Heart left ventricle (tissue), 13 donors: ENCODE measurements around the gene KCNJ10.

Source experiments
- CTCF ChIP-seq, 12 donors: fragments of 200-600 bp; sonication (generic) in 4 of 12; IDR thresholded peaks; one replicate each; pipeline versions ENCODE4 v1.5.0 to v1.8.0; 2018 to 2022; ENCODE audit warnings: antibody characterized with exemption in 12 of 12, mild to moderate bottlenecking in 5 of 12
- POLR2A ChIP-seq, 2 donors: fragments of 450-650 bp; IDR thresholded peaks; one replicate each; pipeline ENCODE4 v1.6.1; 2017; ENCODE audit warnings: antibody characterized with exemption in 2 of 2, mild to moderate bottlenecking in 2 of 2, moderate library complexity in 2 of 2
- donor health status: ischemic (EF 13 %, LVEDD 7.1; RV severe dilation, severe dysfunction).
- donor health status: DM: no; HTN: yes; CAD: no.
- donor health status: DM: no; HTN: no; CAD: no.
- donor health status: ischemic (EF 25% LVEDD 6.9; RV normal size, moderate dysfunction).
- donor health status: ischemic (EF 25% LVEDD 5.7; RV mildly dilated, moderate dysfunction).
- donor health status: ischemic (EF 35%, LVEDD 5.7; RV mildly dilated, moderate dysfunction).
- donor health status: nonischemic (EF 11% LVEDD 7.7; RV severe dilation, severe dysfunction).
- donor health status: DM: yes; HTN: yes; CAD: no.
- donor health status: PGD.
- donor health status: ischemic (EF 29% LVEDD 5.4; RV normal size, mild dysfunction).
- donor health status: nonischemic (EF 23%, LVEDD 6.1; RV moderate dilation, normal function).

- TF ChIP-seq CTCF (IDR thresholded peaks at IDR 0.05), result no peak
- TF ChIP-seq POLR2A (IDR thresholded peaks at IDR 0.05), result no peak
Observed at GRCh38 chr1:159952932-159953331, 117.0 kb downstream of the KCNJ10 start.
